Heart left ventricle (tissue), 16 donors: Measurements from ENCODE around the gene LCE5A. TPM values are rescaled to one million over a fixed set of nuclear protein-coding genes. Genes with fewer than 3 reads are reported as not detected.

Experiments used
- ATAC-seq, 4 donors: fragments of 200-7000 bp; cut with Tn5 transposase; one replicate each; pipeline ENCODE4 v1.9.1; 2020 to 2022; ENCODE audit warnings: moderate library complexity in 4 of 4, mild to moderate bottlenecking in 3 of 4, moderate number of reproducible peaks in 1 of 4
- DNase-seq, 5 donors: peaks; one replicate each; pipeline ENCODE4 v3.0.0-alpha.2; 2020
- H3K27ac ChIP-seq, 12 donors: fragments of 200-600 bp; sonication (generic) in 4 of 12; one replicate each; pipeline versions ENCODE4 v1.5.0 to v1.8.0; 2016 to 2022; ENCODE audit warnings: mild to moderate bottlenecking in 2 of 12
- H3K27me3 ChIP-seq, 9 donors: fragments of 200-600 bp; sonication (generic) in 2 of 9; one replicate each; pipeline versions ENCODE4 v1.5.1 to v1.8.0; 2016 to 2022; ENCODE audit warnings: mild to moderate bottlenecking in 3 of 9
- H3K36me3 ChIP-seq, 9 donors: fragments of 200-600 bp; sonication (generic) in 2 of 9; one replicate each; pipeline versions ENCODE4 v1.5.0 to v1.8.0; 2018 to 2022; ENCODE audit warnings: mild to moderate bottlenecking in 2 of 9
- H3K4me1 ChIP-seq, 12 donors: fragments of 200-600 bp; sonication (generic) in 4 of 12; one replicate each; pipeline versions ENCODE4 v1.5.0 to v1.8.0; 2016 to 2022; ENCODE audit warnings: mild to moderate bottlenecking in 3 of 12
- H3K4me3 ChIP-seq, 12 donors: fragments of 200-600 bp; sonication (generic) in 4 of 12; one replicate each; pipeline versions ENCODE4 v1.5.0 to v1.8.0; 2017 to 2022; ENCODE audit warnings: mild to moderate bottlenecking in 9 of 12, moderate library complexity in 4 of 12
- H3K9me3 ChIP-seq, 12 donors: fragments of 200-600 bp; sonication (generic) in 4 of 12; one replicate each; pipeline versions ENCODE4 v1.5.0 to v1.8.0; 2016 to 2022; ENCODE audit warnings: mild to moderate bottlenecking in 1 of 12
- CTCF ChIP-seq, 12 donors: fragments of 200-600 bp; sonication (generic) in 4 of 12; IDR thresholded peaks; one replicate each; pipeline versions ENCODE4 v1.5.0 to v1.8.0; 2018 to 2022; ENCODE audit warnings: antibody characterized with exemption in 12 of 12, mild to moderate bottlenecking in 5 of 12
- POLR2A ChIP-seq, 2 donors: fragments of 450-650 bp; IDR thresholded peaks; one replicate each; pipeline ENCODE4 v1.6.1; 2017; ENCODE audit warnings: antibody characterized with exemption in 2 of 2, mild to moderate bottlenecking in 2 of 2, moderate library complexity in 2 of 2
- WGBS, 4 donors: extraction: QIAGEN DNeasy Blood & Tissue Kit in 2 of 4; methylation state at CpG; one replicate each; pipeline versions ENCODE4 v1.1.5 to v1.1.7; 2013 to 2018; 5-methylcytosine and 5-hydroxymethylcytosine counted together
- intact Hi-C, 10 donors: fragments of 100-400 bp; cut with DNase I; formaldehyde crosslinking; loops; one replicate each; pipeline versions ENCODE4 v1.11.1 to v1.14.2; 2022
- polyA plus RNA-seq, 2 donors: library from polyadenylated mRNA; stranded (reverse); fragments of 200-250 nt; gene quantifications; one replicate each; pipeline ENCODE4 v1.2.3, GENCODE V29; 2013
- total RNA-seq, 9 donors: library from RNA; depleted of rRNA in 2 of 9; stranded (reverse); fragments of >200 nt in 2 of 9; fragmentation: NEBNext Ultra II Directional in 3 of 9; extraction: Animal tissue kit (Norgen Biotek cat#: 25700) in 3 of 9; gene quantifications; one replicate each; pipeline versions ENCODE4 v1.1.0 to v1.2.4, GENCODE V29; 2016 to 2023
- donor health status: ischemic (EF 13 %, LVEDD 7.1; RV severe dilation, severe dysfunction).
- donor health status: healthy with polysubstance abuse.
- donor health status: DM: no; HTN: yes; CAD: no.
- donor health status: DM: no; HTN: no; CAD: no.
- donor health status: ischemic (EF 25% LVEDD 6.9; RV normal size, moderate dysfunction).
- donor health status: ischemic (EF 25% LVEDD 5.7; RV mildly dilated, moderate dysfunction).
- donor health status: healthy.
- donor health status: DM: yes; HTN: yes; CAD: no.
- donor health status: ischemic (EF 35%, LVEDD 5.7; RV mildly dilated, moderate dysfunction).
- donor health status: nonischemic (EF 11% LVEDD 7.7; RV severe dilation, severe dysfunction).
- donor health status: DM: yes; HTN: yes; CAD: no.
- donor health status: PGD.
- donor health status: ischemic (EF 29% LVEDD 5.4; RV normal size, mild dysfunction).
- donor health status: nonischemic (EF 23%, LVEDD 6.1; RV moderate dilation, normal function).

LCE5A gene
- total and polyA plus RNA-seq, 11 donors = not detected

DNA sequence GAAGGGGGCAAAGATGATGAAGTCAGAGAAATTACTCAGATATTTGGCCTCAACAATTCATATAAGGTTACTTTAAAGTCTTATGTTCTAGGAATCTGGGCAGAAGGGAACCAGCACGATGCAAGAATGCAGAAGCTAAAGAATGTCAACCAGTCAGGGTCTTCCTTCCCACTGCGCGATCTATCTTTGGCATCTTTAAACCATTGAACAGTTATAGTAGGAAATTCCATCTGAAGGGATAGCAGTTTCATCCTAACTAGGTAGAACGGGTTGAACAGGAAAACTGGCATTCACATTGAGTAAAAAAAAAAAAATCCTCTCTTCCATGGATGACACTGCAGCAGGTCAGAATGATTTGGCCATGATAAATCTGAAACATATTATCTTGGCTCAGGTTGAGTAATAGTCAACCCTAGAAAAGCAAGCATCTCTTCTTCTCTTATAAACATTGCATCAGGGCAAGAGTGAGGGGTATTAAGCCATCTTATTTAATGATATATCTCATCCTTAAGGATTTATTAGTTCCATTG, 10.0 kb downstream of the LCE5A start:
- no peak for ATAC-seq
- intact Hi-C loops = no loop called here

GRCh38 chr1:152525080-152525641, 14.6 kb downstream of the LCE5A start:
- DNase-seq (no peak), ATAC-seq (no peak)
- 0 to 14% (median 6%) methylated on average over 1 of the region's 1 CpG for WGBS, 4 donors
- Histone ChIP-seq H3K4me1 (no peaks in the 10 kb centered on the region), H3K4me3 (no peak overlapping the region), H3K9me3 (peaks cover 0 to 16% (median 0%) of the 10 kb centered on the region in 12 donors), H3K27me3 (peaks cover 0 to 3% (median 0%) of the 10 kb centered on the region in 9 donors), H3K27ac (no peak overlapping the region), H3K36me3 (no peaks in the 10 kb centered on the region)
- intact Hi-C loops = no loop called here
- TF ChIP-seq CTCF (IDR thresholded peaks at IDR 0.05) (no peak), POLR2A (IDR thresholded peaks at IDR 0.05) (no peak)

More for the DNA sequence above, 10.0 kb downstream of the LCE5A start:
- H3K27ac ChIP-seq = no peak overlapping the region
- H3K4me3 ChIP-seq = no peak overlapping the region
- H3K4me1 ChIP-seq = peaks cover 0 to 3% (median under 1%) of the 10 kb centered on the region in 12 donors
- DNase-seq = no peak
- H3K36me3 ChIP-seq = no peaks in the 10 kb centered on the region
- 57 to 63% (median 62%) methylated on average over 4 of the region's 4 CpGs for WGBS, 4 donors
- H3K9me3 ChIP-seq = peaks cover 0 to 10% (median 0%) of the 10 kb centered on the region in 12 donors
- peaks cover 2 to 30% (median 11%) of the 10 kb centered on the region in 9 donors for H3K27me3 ChIP-seq
- no peak for TF ChIP-seq CTCF (IDR thresholded peaks at IDR 0.05)
- no peak for TF ChIP-seq POLR2A (IDR thresholded peaks at IDR 0.05)

GRCh38 chr1:152533327-152533938, 22.8 kb downstream of the LCE5A start:
- DNase-seq = no peak
- Histone ChIP-seq H3K36me3 (no peaks in the 10 kb centered on the region), H3K27me3 (peaks cover 0 to 15% (median 3%) of the 10 kb centered on the region in 9 donors), H3K9me3 (peaks cover 0 to 6% (median 0%) of the 10 kb centered on the region in 12 donors), H3K27ac (no peak overlapping the region), H3K4me3 (no peak overlapping the region), H3K4me1 (no peaks in the 10 kb centered on the region)
- intact Hi-C loops = no loop called here
- no peak for TF ChIP-seq POLR2A (IDR thresholded peaks at IDR 0.05)
- TF ChIP-seq CTCF (IDR thresholded peaks at IDR 0.05) = peak in 10 of 12 donors; percentile 11 to 54 (median 36)
- ATAC-seq = no peak
- WGBS, 4 donors = 19 to 21% (median 20%) methylated on average over 7 of the region's 7 CpGs

DNA sequence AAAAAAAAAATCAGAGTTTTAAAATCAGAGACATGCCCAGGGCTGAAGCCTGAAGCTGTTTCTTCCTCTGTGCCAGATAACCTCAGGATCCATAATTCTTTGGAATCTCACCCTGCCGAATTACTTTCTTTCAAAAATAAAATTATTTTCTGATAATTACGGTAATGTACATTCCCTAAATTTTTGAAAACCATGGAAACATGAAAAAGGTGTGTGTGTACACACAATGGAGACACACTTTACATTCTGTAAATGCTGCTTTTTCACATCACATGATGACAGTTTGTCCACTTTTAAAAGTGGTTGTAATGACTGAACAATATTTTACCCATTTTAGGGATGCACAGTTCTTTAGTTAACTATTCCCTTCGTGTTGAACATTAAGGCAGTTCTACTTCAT, 25.2 kb downstream of the LCE5A start:
- TF ChIP-seq CTCF (IDR thresholded peaks at IDR 0.05) (no peak), POLR2A (IDR thresholded peaks at IDR 0.05) (no peak)
- intact Hi-C loops = no loop called here
- H3K4me1 ChIP-seq = no peaks in the 10 kb centered on the region
- H3K4me3 ChIP-seq = no peak overlapping the region
- peaks cover 0 to 20% (median 3%) of the 10 kb centered on the region in 9 donors for H3K27me3 ChIP-seq
- no peak for ATAC-seq
- no peaks in the 10 kb centered on the region for H3K36me3 ChIP-seq
- DNase-seq = no peak
- 65 to 69% (median 68%) methylated on average over 3 of the region's 3 CpGs for whole genome bisulfite sequencing, 4 donors
- peaks cover 0 to 6% (median 0%) of the 10 kb centered on the region in 12 donors for H3K9me3 ChIP-seq
- no peak overlapping the region for H3K27ac ChIP-seq
